HG03135 (cell line): ENCODE measurements around the gene RUNX1.
"Not testable (repeated sequence)": the region's sequence is repeated elsewhere in the genome, so short reads cannot be mapped to it uniquely, and the experiment has no call there.

Experiments used
- ATAC-seq: cut with Tn5 transposase; IDR thresholded peaks from one replicate; pipeline ENCODE4 v1.9.1; 2021; ENCODE audit warnings: mild to moderate bottlenecking, moderate library complexity; ENCODE audit not compliant: unreplicated experiment

Gene RUNX1

DNA sequence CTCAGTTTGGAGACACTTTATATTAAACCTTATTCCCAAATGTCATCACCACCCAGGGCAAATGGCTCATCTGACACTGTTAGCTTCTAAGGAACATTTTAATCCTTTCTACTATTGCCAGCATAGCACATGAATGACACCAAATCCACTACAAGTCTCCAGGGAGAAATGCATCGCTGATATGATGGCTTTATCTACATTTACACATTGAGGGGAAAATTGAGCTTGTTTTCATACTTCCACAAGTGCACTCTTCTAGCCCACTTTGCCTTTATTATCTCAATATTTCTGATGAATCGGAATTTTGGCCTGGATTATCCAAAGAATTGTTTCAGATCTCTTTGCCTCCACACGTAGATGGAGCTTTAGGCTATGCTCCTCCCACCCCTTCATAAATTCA is 75.4 kb downstream of the RUNX1 start:
- ATAC-seq: no peak

DNA sequence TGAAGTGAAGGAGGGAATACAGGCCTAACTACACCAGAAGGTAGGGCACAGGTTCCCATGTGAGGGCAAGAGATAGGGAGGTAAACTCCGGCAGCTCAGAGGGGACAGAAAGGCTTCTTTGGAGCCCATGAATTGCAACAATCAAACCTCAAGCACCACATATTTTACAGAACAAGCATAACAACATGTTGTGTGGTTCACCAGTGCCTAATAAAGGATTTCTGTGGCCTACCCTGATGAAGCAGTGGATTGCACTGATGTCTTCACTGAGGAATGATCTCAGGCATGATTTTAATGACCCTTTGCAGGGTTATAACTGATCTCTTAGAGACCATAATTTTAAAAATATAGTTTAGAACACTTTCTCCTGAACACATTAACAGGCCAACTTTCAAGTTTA is 77.4 kb downstream of the RUNX1 start:
- no peak for ATAC-seq

DNA sequence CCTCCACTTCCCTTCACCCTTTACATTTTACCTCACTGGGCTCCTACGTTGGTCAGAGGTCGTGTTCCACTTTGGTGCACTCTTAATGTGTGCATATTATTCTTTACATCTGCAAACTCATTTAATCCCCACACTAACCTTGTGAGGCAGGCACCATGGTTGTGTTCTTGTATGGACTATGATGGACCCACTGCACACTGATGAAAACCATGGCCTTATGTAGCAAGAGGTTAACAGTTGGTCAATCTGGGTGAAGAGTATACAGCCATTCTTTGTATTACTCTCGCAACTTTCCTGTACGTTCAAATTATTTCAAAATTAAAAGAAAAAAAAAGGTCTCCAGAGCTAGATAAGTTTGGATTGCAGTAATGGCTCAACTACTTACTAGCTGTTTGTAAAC is 78.5 kb downstream of the RUNX1 start:
- ATAC-seq: no peak

DNA sequence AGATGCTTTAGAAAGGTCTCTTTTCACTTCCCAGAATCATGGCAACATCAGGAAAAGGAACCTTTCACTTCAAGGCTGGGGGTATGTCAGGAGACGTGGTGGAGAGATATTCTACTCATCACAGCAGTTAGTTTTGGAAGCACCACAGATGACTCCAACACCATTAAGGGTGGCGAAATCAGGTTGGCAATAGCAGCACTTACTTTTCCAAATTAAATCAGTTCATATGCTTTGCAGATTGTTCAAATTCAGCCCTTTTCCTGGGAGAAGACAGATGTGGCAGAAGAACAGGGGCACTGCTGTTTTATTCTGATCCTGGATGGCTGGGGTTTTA is 79.0 kb downstream of the RUNX1 start:
- ATAC-seq: no peak

DNA sequence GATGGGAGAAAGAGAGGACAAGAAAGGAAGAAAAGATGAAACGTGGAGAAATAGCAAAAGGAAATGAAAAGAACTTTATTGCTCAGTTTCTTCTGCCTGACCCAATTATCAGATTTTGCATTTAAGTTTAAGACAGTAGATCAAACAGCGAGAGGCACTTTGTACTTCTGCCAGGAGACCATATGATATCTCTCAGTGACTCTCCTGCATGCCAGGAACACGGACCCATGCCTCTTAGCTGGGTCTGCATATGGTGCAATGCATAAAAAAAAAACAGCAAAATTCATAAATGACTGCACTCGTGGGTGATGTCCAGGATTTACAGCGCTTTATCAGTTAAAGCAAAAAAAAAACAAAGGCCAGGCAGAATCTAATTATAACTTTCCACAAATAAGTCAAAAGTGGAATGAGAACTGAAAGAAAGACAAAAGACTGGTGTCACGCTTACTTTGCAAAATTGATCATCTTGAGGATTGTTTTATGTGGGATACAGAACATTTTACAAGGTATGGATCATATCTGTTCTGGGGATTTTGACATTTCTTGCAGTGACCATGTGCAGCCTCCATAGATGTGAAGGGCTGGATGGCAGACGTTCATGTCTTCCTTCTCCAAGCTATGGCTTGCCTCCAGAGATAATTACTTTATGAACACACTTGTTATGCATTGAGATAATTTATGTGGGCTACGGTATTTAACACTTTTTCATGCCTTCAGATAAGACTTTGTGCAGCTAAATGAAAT is 79.5 kb downstream of the RUNX1 start:
- no peak for ATAC-seq

DNA sequence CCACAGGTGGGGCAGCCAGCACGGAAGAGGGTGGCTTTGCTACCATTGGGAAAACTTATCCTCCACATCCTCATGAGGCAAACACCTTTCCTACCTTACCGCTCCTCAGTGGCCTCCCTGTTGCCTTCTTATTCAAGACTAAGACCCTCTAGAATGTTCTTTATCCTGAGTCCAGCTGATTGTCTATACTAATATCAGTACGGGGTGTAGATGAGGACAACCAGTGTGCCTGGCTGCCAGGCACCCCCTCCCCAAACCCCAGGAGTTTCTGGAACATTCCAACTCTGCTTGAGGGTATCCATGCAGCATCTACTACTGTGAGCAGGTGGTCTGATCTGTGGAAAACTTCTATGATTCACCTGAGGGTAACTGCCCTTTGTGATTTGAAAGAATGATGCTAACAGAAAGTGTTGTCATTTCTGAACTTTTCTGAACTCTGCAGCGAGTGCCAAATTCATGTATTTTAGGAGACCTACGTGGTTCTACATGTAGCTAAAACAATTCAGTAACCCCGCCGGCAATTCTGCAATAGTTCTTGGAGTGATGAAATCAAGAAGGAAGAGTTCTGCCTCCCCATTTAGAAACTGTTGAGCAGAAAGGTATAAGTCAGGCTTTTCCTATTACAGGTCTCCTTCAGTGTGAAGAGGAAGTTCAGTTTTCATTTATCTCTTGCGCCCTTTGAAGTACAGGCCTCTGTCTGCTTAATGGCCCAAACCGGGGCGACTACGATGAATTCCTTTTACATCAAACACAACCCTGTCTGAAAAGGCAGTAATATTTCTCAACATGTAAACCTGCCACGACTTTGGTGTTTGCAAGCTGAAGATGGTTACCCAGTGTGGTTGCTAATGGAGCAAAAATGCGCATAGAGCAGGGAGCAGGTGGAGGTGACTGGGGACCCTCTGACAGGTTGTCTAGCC is 80.4 kb downstream of the RUNX1 start:
- no peak for ATAC-seq

DNA sequence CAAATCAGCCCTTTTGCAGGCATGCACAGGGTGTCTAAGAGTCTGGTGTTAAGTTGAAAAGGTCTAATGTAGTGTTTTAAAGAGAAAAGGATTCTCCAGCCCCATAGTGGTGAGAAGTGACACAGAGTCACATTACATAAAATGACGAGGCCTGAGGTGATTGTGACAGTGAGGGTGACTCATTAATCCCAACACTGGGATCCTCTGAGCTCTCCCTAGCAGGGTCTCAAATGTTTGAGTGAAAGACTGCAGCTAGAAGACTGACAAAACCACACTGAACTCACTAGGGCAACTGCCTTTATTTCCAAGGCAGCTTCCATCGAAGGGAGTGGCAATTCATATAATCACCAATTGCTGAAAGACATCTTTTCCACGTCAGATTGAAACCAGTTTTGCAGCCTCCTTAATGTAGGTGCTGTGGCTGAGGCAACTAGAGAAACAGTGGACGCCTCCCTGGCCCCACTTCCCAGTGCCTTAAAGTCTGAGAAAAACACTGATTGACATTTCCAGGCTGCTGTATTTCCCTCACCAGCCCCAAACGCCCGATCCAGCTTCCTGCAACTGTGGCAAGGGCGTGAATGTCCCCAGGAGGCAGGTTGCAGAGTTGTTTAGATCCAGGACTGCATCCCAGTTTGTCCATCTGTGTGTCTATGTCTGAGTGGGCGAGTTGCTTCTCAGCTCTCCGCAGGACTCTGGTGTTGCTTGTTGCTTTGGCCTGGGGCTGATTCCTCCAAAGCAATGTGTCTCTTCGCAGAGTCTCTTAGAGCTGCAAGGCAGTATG is 81.4 kb downstream of the RUNX1 start:
- no peak for ATAC-seq

DNA sequence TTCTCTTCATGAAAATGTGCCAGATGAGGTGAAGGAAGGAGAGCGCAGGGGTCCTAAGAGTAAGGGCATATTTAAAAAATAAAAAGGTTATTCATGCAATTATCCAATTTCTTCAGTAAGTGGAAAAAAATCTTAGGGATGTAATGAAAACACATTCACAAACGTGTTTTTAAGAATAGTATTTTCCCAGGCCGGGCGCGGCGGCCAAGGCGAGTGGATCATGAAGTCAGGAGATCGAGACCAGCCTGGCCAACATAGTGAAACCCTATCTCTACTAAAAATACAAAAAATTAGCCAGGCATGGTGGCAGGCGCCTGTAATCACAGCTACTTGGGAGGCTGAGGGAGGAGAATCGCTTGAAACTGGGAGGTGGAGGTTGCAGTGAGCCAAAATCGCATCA is 82.2 kb downstream of the RUNX1 start:
- not testable (repeated sequence) for ATAC-seq

DNA sequence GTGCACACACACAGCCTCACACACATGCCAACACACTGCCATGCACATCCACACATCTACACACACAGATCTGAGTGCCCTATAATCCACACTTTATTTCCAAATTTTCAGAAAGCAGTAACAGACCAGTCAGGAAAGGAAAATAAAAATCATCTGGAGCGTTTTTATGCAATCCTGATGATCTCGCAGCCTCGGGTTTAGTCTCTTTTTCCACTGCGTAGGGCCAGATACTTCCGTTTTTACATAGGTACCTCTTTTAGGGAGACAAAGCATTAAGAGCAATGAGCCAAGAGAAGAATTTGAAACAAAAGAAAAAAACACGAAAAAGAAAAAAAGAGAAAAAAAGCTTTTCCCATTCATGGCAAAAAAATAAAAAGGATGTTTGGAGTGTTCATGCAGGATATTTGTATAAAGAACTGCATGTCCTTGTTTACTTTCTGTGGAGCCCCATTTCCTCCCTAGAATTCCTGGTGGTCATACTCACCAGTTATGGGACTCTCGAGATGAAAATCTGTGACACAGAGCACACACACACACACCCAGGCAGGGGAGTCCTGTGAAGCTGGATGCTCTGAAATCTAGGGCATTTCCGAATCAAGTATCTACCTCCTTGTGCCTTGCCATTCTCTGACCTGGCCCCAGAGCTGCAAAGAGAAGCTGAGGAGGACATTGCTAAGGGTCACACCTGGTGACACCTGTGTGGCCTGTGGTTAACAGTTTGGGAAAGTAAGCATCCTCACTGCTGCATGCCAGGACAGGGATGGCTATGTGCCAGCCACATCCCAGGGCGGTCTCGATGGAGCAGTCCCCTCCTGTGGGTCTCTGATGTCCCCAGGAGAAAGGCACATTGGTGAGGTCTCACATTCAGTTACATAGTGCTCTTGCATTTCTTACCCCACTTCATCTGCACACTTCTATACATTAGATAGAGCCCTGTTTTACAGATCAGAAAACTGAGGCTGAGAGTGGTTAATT is 83.6 kb downstream of the RUNX1 start:
- no peak for ATAC-seq

DNA sequence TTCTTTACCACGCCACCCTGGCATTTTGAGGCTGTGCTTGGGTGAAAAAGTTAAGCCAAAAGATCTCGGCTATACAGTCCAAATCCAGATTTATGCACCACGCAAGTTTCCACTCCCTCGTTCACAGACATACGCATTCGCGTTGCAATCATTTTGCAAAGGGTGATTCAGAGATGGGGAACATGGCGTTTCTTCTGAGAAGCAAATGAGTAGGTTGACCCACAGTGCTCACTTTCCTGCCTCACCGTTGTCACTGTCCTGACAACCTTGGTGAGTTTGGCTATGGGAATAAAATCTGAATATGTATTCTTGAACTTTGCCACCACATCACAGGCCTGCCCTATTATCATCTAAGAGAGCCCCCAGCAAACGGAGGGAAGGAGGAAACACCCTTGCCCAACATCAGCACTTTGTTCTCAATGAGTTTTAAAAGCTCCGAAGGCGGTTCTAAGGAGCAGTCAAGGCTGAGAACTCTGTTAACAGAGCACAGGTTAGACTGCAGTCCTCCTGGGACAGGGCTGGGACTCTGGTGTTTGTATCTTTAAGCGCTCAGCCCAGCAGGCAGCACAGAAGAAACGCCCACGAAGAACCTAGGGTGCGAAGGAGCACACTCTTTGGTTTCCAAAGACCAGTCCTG is 86.4 kb downstream of the RUNX1 start:
- no peak for ATAC-seq

DNA sequence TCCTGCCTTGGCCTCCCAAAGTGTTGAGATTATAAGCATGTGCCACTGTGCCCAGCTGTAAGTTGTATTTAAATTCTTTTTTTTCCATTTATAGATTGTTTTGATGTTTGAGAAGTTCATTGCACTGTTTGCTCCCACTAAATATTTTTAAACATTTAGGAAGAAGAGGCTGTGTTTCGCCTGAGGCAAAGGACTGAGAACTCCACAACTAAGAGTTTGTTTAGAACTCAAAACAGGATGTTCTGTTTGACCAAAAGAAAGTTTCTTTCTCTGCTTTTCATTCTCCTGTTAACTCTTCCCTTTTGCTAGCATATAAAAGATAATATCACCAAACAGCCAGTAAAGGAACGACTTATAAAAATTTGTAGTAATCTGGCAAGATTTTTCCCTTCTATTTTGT is 87.0 kb downstream of the RUNX1 start:
- ATAC-seq: no peak

DNA sequence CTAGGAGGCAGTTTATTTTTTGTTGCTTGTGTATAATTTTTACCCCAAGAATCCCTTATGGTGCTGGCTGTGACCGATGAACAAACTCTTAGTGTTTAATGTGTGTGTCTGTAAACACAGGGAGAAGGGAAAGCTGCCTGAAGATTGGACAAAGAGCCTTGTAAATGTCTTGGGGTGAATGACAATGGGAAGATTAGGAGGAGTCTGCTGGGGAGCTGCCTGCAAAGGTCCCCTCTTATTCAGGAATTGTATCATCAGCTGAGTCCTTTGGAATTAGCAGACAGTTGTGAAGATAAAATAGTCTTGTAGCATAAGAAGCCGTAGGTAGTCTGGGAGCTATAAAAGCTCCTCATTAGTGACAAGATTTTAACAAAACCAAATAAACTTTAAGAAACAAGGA is 88.4 kb downstream of the RUNX1 start:
- ATAC-seq: no peak

DNA sequence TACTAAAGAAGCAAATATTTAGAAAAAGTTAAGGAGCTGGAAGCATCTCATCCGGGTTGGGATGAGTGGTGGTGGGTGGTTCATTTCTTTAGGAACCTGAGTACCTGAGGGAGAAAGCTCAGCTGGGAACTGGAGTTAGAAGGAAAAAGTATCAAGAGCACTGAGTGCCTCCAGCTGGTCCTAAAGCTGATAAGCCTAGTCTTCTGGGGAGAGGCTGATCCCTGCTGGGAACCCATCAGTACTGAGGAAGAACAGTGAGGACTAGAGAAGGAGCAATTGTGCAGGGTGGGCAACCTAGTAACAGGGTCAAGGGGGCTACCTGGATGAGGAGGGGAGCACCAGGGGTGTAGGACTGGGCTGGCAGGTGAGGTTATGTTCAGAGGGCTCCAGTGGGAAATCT is 89.5 kb downstream of the RUNX1 start:
- no peak for ATAC-seq

DNA sequence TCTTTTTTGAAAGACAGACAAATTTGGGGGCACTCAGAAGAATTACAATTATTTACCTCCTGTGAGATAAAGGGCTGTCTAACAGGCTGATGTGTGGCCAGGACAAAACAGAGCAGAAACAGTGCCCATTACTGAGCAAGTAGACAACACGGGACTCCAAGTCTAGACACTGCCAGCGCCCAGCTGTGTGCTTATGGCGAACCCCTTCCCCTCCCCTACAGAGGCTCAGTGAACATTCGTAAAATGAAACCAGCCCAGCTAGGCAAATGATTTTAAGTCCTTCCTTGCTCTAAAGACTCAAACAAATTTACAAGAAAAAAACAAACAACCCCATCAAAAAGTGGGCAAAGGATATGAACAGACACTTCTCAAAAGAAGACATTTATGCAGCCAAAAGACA is 91.1 kb downstream of the RUNX1 start:
- no peak for ATAC-seq

DNA sequence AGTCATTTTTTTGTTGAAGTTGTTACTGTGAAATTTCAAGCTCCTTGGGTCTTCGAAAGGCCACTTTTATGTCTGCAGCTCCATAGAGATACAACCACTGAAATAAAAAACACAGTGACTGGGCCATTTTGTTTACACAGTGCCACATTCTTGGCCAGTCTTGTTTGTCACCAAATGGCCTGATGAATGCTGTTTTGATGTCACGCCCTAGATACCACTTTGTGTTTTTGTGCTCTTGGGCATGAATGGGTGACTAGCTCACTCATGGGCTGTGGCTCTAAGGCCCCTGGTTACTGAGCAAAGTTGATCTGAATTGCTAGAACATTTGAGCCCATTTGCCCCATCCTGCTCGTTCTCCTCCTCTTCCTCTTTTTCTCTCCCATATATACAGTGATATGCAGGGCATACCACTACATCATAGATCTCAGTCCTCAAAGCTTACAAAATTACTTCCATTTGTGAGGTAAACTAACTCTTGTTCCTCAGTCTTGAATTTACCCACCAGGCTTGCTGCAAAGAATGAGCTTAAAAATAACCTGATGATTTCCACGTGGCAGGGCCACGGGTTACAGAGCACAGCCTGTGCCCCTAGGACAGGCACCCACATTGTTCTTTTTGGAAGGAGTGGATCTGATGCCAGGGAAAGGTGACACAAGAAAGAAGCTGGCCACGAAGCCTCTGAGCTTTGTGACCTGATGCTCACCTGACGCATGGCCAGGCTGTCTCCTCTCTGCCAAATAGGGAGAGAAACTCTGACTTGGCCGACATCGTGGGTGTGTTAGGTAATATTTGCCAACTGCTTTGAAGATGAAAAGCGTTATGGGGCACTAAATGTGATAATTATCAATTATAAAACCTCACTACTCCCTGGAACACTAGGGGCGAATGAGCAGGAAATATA is 92.4 kb downstream of the RUNX1 start:
- ATAC-seq: no peak

DNA sequence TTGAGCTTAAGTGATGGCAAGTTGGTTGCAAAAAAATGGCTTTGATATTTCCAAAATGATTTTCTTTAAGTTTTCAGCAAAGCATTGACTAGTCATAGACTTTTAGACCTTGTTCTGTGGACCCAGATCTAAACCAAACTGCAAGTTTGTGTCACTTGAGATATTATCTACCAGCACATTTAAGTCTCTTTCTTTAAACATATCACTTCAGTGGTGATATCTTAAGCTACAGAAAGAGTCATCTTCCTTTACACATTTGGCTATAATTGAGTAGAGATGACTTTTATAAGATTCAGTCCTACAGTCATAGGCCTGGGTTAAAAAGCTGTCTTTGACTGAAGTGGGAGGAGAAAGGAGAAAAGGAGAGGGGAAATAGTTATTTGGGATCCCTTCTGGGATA is 95.2 kb downstream of the RUNX1 start:
- no peak for ATAC-seq

DNA sequence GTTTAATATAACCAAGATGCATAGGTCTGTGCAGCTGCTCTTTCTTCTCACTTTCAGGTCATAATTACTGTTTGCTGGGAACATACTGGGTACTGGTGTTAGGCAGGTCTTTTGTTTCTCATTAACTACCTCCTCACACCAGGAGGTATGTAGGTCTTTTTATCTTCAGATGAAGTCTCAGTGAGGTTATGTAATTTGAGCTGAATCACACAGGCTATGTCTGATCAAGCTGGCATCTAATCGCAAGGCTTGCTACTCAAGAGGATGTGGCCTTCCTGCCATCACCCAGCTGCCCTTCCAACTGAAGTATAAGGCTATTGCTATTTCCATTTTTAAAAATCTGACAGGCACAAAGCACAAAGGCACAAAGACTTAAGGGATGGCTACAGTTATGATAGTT is 96.4 kb downstream of the RUNX1 start:
- no peak for ATAC-seq

DNA sequence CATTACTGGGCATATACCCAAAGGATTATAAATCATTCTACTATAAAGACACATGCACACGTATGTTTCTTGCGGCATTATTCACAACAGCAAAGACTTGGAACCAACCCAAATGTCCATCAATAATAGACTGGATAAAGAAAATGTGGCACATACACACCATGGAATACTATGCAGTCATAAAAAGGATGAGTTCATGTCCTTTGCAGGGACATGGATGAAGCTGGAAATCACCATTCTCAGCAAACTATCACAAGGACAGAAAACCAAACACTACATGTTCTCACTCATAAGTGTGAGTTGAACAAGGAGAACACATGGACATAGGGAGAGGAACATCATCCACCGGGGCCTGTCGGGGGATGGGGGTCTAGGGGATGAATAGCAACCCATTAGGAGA is 97.2 kb downstream of the RUNX1 start:
- ATAC-seq: not testable (repeated sequence)

DNA sequence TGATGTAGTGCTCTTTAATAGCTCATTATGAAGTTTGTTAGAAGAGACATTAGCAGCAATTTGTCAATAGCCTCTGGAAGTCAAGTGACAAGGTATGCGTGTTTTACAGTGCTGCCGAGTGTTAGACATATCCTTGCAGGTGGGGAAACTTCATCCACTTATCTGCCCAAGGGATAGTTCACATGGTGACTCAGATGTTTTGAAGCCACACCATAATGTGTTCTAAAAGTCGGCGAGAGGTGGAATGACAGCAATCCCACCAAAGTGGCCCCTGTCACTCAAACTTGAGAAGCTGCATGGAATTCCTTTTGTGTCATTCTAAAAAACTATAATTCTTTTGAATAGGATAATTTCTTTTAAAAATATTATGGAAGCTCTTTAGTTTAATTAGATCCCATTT is 98.1 kb downstream of the RUNX1 start:
- no peak for ATAC-seq
